NCI-H526 treated with DMSO at 0.1 percent for 48 hours (cell line): Measurements from ENCODE around the gene UPK1A.
"Not testable (repeated sequence)": the region's sequence is repeated elsewhere in the genome, so short reads cannot be mapped to it uniquely, and the experiment has no call there.

Experiments used
- DNase-seq: peaks from one replicate; lab custom pipeline; 2025; lab: John Stamatoyannopoulos, UW

UPK1A gene

GRCh38 chr19:35644987-35645679 lies 21.2 kb upstream of the UPK1A start:
- peak; percentile 64 for DNase-seq

- DNase-seq, result no peak
Measured at GRCh38 chr19:35645680-35646511, 20.4 kb upstream of the UPK1A start.

GRCh38 chr19:35648017-35648961 lies 18.0 kb upstream of the UPK1A start, which contains the start of gene COX6B1:
COX6B1 (plus strand) TSS chr19:35648323; CDS start chr19:35651244, 2,921 bp downstream.
- peak; percentile 99 for DNase-seq

- no peak for DNase-seq
Measured at GRCh38 chr19:35650581-35650980, 15.7 kb upstream of the UPK1A start.

- not testable (repeated sequence) for DNase-seq
Measured at GRCh38 chr19:35654828-35655227, 11.5 kb upstream of the UPK1A start.

GRCh38 chr19:35655600-35655999 lies 10.7 kb upstream of the UPK1A start:
- no peak for DNase-seq

GRCh38 chr19:35656700-35657099 lies 9.6 kb upstream of the UPK1A start:
- no peak for DNase-seq

GRCh38 chr19:35657904-35658700 lies 8.2 kb upstream of the UPK1A start:
- DNase-seq, result no peak

GRCh38 chr19:35661995-35662340 lies 4.3 kb upstream of the UPK1A start:
- no peak for DNase-seq

GRCh38 chr19:35663981-35664380 lies 2.3 kb upstream of the UPK1A start:
- DNase-seq, result no peak

- DNase-seq, result no peak
Measured at GRCh38 chr19:35665157-35665556, 1.2 kb upstream of the UPK1A start.

- no peak for DNase-seq
Measured at GRCh38 chr19:35665604-35666003, 713 bp upstream of the UPK1A start.

GRCh38 chr19:35669566-35669965 lies 3.2 kb downstream of the UPK1A start:
- DNase-seq, result no peak

- DNase-seq, result no peak
Measured at GRCh38 chr19:35669974-35670373, 3.7 kb downstream of the UPK1A start.

GRCh38 chr19:35670686-35671085 lies 4.4 kb downstream of the UPK1A start:
- DNase-seq, result no peak

- peak; percentile 73 for DNase-seq
Measured at GRCh38 chr19:35671818-35672217, 5.5 kb downstream of the UPK1A start.

- DNase-seq, result peak; percentile 43
Measured at GRCh38 chr19:35673121-35673804, 6.9 kb downstream of the UPK1A start.

GRCh38 chr19:35675589-35676140 lies 9.3 kb downstream of the UPK1A start:
- DNase-seq, result no peak

GRCh38 chr19:35689836-35690235 lies 23.5 kb downstream of the UPK1A start:
- DNase-seq, result no peak

- DNase-seq, result not testable (repeated sequence)
Measured at GRCh38 chr19:35691106-35691505, 24.8 kb downstream of the UPK1A start.
